Measurements from ENCODE around the gene NDUFA3. TPM values are rescaled to one million over a fixed set of nuclear protein-coding genes. Genes with fewer than 3 reads are reported as not detected.
"Not testable (repeated sequence)": the region's sequence is repeated elsewhere in the genome, so short reads cannot be mapped to it uniquely, and the experiment has no call there.

NDUFA3 gene
- total RNA-seq: 11.3 TPM
- polyA plus RNA-seq: 155 TPM

- Histone ChIP-seq H3K27ac (ENCODE audit: low read depth) (peak within 1 kb of the TSS; percentile 0), H3K4me3 (ENCODE audit: low read depth, low read length) (peak within 1 kb of the TSS; percentile 87), H3K4me1 (ENCODE audit: insufficient read depth) (no peaks in the 10 kb centered on the region), H3K36me3 (ENCODE audit: insufficient read depth) (no peaks in the 10 kb centered on the region)
- DNase-seq (ENCODE audit: extremely low spot score): peak; percentile 92
- WGBS: 2% methylated on average over 54 of the region's 54 CpGs
Measured at GRCh38 chr19:54102421-54103169, at the start of gene NDUFA3. TSS of gene NDUFA3 (plus strand) at chr19:54102855. CDS start at chr19:54102879, 24 bp downstream.

GRCh38 chr19:54062643-54063042 is 40.0 kb upstream of the NDUFA3 start:
- H3K4me1 ChIP-seq (ENCODE audit: insufficient read depth): no peaks in the 10 kb centered on the region
- H3K27ac ChIP-seq (ENCODE audit: low read depth): no peak overlapping the region
- WGBS: 70% methylated on average over 9 of the region's 9 CpGs
- no peaks in the 10 kb centered on the region for H3K36me3 ChIP-seq (ENCODE audit: insufficient read depth)
- no peak for DNase-seq (ENCODE audit: extremely low spot score)
- H3K4me3 ChIP-seq (ENCODE audit: low read depth, low read length): no peak overlapping the region

GRCh38 chr19:54063350-54064116 is 39.1 kb upstream of the NDUFA3 start, which contains the start of gene VSTM1:
TSS of gene VSTM1 (minus strand) at chr19:54063897. CDS start at chr19:54063777, 120 bp downstream.
- no peak within 1 kb of the TSS for H3K27ac ChIP-seq (ENCODE audit: low read depth)
- no peak within 1 kb of the TSS for H3K4me3 ChIP-seq (ENCODE audit: low read depth, low read length)
- no peaks in the 10 kb centered on the region for H3K4me1 ChIP-seq (ENCODE audit: insufficient read depth)
- H3K36me3 ChIP-seq (ENCODE audit: insufficient read depth): no peaks in the 10 kb centered on the region
- WGBS: 74% methylated on average over 34 of the region's 34 CpGs
- DNase-seq (ENCODE audit: extremely low spot score): no peak

DNA sequence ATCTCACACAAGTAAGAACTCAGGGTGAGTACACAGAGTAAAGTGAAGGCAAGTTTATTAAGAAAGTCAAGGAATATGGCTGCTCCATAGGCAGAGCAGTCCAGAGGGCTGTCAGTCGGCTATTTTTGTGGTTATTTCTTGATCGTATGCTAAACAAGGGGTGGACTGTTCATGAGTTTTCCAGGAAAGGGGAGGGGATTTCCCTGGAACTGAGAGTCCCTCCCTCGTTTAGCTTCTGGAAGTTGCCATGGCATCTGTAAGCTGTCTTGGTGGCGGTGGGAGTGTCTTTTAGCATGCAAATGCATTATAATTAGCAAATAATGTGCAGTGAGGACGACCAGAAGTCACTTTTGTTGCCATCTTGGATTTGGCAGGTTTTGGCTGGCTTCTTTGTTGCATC is 33.2 kb upstream of the NDUFA3 start:
- 60% methylated on average over 5 of the region's 5 CpGs for WGBS
- H3K4me1 ChIP-seq (ENCODE audit: insufficient read depth): no peaks in the 10 kb centered on the region
- no peak overlapping the region for H3K4me3 ChIP-seq (ENCODE audit: low read depth, low read length)
- H3K27ac ChIP-seq (ENCODE audit: low read depth): no peak overlapping the region
- DNase-seq (ENCODE audit: extremely low spot score): no peak
- no peaks in the 10 kb centered on the region for H3K36me3 ChIP-seq (ENCODE audit: insufficient read depth)

DNA sequence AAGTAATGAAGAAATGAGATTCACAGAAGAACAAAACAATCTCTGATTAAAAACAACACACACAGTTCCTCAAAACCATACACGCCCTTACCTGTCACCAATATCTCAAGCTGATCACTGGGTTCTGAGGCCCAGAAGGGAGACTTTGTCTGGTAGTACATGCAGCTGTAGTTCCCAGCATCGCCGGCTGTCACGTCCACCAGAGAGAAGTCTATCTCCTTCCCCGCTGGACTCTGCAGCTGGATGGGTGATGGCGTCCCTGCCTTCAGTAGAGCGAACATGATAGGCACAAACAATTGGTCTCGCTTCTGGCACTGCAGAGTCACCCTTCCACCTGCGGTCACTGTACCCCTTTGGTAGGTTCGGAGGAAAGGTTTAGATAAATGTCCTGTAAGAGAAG is 28.8 kb upstream of the NDUFA3 start:
- H3K4me3 ChIP-seq (ENCODE audit: low read depth, low read length): no peak overlapping the region
- DNase-seq (ENCODE audit: extremely low spot score): no peak
- H3K36me3 ChIP-seq (ENCODE audit: insufficient read depth): no peaks in the 10 kb centered on the region
- WGBS: 85% methylated on average over 10 of the region's 10 CpGs
- no peaks in the 10 kb centered on the region for H3K4me1 ChIP-seq (ENCODE audit: insufficient read depth)
- no peak overlapping the region for H3K27ac ChIP-seq (ENCODE audit: low read depth)

GRCh38 chr19:54074851-54075250 is 27.8 kb upstream of the NDUFA3 start:
- H3K4me1 ChIP-seq (ENCODE audit: insufficient read depth): no peaks in the 10 kb centered on the region
- no peak overlapping the region for H3K27ac ChIP-seq (ENCODE audit: low read depth)
- no peak overlapping the region for H3K4me3 ChIP-seq (ENCODE audit: low read depth, low read length)
- 75% methylated on average over 9 of the region's 9 CpGs for WGBS
- H3K36me3 ChIP-seq (ENCODE audit: insufficient read depth): no peaks in the 10 kb centered on the region
- no peak for DNase-seq (ENCODE audit: extremely low spot score)

GRCh38 chr19:54077334-54077733 is 25.3 kb upstream of the NDUFA3 start:
- H3K27ac ChIP-seq (ENCODE audit: low read depth): no peak overlapping the region
- no peaks in the 10 kb centered on the region for H3K4me1 ChIP-seq (ENCODE audit: insufficient read depth)
- no peak for DNase-seq (ENCODE audit: extremely low spot score)
- 84% methylated on average over 5 of the region's 5 CpGs for whole genome bisulfite sequencing
- H3K36me3 ChIP-seq (ENCODE audit: insufficient read depth): no peaks in the 10 kb centered on the region
- no peak overlapping the region for H3K4me3 ChIP-seq (ENCODE audit: low read depth, low read length)

DNA sequence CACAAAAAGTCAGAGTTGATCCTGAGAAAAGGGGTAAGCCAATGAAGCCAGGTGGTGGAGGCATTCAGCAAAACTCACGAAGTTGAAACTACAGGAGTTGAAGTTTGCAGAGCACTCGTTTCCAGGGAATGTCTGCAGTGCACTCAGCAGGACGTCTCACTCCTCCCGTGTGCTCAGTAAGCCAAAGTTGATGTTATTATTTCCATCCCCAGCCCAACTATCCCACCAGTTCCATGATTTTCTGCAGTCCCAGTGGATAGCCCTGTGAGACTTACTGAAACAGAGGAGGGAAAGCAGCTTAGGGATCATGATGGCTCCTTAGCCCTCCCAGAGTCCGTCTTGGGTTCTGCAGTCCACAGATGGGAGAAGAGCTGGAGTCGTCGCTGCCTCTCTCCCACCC is 21.6 kb upstream of the NDUFA3 start, which contains the start of gene TARM1:
Gene TARM1, minus strand, starts transcription at position 334 of the 400 bp plus-strand sequence. Its CDS starts 25 bp downstream, at position 309.
- Histone ChIP-seq H3K4me1 (ENCODE audit: insufficient read depth) (no peaks in the 10 kb centered on the region), H3K4me3 (ENCODE audit: low read depth, low read length) (no peak within 1 kb of the TSS), H3K36me3 (ENCODE audit: insufficient read depth) (no peaks in the 10 kb centered on the region), H3K27ac (ENCODE audit: low read depth) (no peak within 1 kb of the TSS)
- 83% methylated on average over 7 of the region's 7 CpGs for WGBS
- no peak for DNase-seq (ENCODE audit: extremely low spot score)

GRCh38 chr19:54084410-54084809 is 18.2 kb upstream of the NDUFA3 start:
- H3K4me3 ChIP-seq (ENCODE audit: low read depth, low read length): no peak overlapping the region
- H3K4me1 ChIP-seq (ENCODE audit: insufficient read depth): no peaks in the 10 kb centered on the region
- H3K27ac ChIP-seq (ENCODE audit: low read depth): no peak overlapping the region
- H3K36me3 ChIP-seq (ENCODE audit: insufficient read depth): no peaks in the 10 kb centered on the region
- no peak for DNase-seq (ENCODE audit: extremely low spot score)
- 60% methylated on average over 3 of the region's 3 CpGs for WGBS

GRCh38 chr19:54094426-54095000 is 8.1 kb upstream of the NDUFA3 start:
- Histone ChIP-seq H3K27ac (ENCODE audit: low read depth) (no peak overlapping the region), H3K4me1 (ENCODE audit: insufficient read depth) (no peaks in the 10 kb centered on the region), H3K36me3 (ENCODE audit: insufficient read depth) (no peaks in the 10 kb centered on the region), H3K4me3 (ENCODE audit: low read depth, low read length) (no peak overlapping the region)
- WGBS: 83% methylated on average over 17 of the region's 17 CpGs
- DNase-seq (ENCODE audit: extremely low spot score): no peak

DNA sequence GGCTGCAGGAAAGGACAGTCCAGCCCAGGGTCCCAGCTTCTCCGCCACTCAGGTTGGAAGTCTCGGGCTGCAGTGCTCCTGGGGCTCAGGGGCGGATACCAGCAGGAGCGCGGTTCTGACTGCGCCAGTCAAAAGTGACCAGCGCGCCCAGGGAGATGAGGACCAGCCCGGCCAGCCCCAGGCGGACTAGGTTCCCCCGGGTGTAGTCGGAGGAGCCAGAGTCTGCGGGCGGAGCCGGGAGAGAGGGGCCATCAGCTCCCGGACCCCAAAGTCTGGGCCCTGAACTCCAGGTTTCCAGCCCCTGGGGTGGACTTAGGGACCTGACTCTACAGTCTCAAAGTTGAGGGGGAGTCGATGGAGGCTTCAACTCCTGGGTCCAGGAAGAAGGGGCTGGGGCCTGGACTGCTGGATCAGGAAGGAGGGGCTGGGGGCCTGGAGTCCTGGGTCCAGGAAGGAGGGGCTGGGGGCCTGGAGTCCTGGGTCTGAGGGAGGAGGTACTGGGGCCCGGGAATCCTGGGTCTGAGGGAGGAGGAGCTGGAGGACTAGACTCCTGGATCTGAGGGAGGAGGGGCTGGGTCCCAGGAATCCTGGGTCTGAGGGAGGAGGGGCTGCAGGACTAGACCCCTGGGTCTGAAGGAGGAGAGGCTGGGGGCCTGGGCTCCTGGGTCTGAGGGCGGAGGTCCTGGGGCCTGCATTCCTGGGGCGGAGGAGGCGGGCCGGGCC is 7.4 kb upstream of the NDUFA3 start:
- Histone ChIP-seq H3K27ac (ENCODE audit: low read depth) (no peak overlapping the region), H3K4me3 (ENCODE audit: low read depth, low read length) (peak overlapping the region; percentile 20), H3K36me3 (ENCODE audit: insufficient read depth) (no peaks in the 10 kb centered on the region), H3K4me1 (ENCODE audit: insufficient read depth) (no peaks in the 10 kb centered on the region)
- no peak for DNase-seq (ENCODE audit: extremely low spot score)
- WGBS: 66% methylated on average over 22 of the region's 22 CpGs

DNA sequence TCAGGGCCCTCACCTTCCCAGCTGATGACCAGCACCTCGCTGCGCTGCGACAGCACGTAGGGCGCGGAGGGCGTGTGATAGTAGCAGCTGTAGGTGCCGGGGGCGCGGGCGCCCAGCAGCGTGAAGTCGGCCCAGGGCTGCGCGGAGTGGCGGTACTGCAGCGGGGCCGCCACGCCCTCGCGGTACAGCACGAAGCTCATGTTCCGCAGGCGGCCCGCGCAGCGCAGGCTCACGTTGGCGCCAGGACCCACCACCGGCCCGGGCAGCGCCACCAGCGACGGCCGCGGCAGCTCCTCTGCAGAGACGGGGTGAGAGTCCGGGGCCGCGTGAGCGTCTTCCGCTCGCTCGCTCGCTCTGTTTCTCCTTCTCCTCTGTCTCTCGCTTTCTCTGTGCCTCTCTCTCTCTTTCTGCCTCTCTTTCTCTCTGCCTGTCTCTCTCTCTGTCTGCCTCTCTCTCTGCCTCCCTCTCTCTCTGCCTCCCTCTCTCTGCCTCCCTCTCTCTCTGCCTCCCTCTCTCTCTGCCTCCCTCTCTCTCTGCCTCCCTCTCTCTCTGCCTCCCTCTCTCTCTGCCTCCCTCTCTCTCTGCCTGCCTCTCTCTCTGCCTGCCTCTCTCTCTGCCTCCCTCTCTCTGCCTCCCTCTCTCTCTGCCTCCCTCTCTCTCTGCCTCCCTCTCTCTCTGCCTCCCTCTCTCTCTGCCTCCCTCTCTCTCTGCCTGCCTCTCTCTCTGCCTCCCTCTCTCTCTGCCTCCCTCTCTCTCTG is 6.6 kb upstream of the NDUFA3 start:
- not testable (repeated sequence) for DNase-seq (ENCODE audit: extremely low spot score); H3K27ac ChIP-seq (ENCODE audit: low read depth)
- under 1% methylated on average over 46 of the region's 46 CpGs for WGBS

More for the DNA sequence above, 6.6 kb upstream of the NDUFA3 start:
- peak overlapping the region; percentile 20 for H3K4me3 ChIP-seq (ENCODE audit: low read depth, low read length)
- H3K36me3 ChIP-seq (ENCODE audit: insufficient read depth); H3K4me1 ChIP-seq (ENCODE audit: insufficient read depth): not testable (repeated sequence)
